HG03045 (cell line): ENCODE data around the gene MISP.

Experiments used
- ATAC-seq: cut with Tn5 transposase; IDR thresholded peaks from one replicate; pipeline ENCODE4 v1.9.1; 2021; ENCODE audit warnings: mild to moderate bottlenecking, moderate library complexity; ENCODE audit not compliant: unreplicated experiment

MISP gene

GRCh38 chr19:806815-807421, 56.0 kb downstream of the MISP start:
- no peak for ATAC-seq

GRCh38 chr19:807627-808422, 56.9 kb downstream of the MISP start:
- no peak for ATAC-seq

- ATAC-seq, result no peak
These were observed 57.5 kb downstream of the MISP start for GRCh38 chr19:808423-808775.

GRCh38 chr19:810077-810855, 59.4 kb downstream of the MISP start:
- no peak for ATAC-seq

GRCh38 chr19:810883-811489, 60.1 kb downstream of the MISP start:
- ATAC-seq, result no peak

- ATAC-seq, result no peak
These were observed 60.7 kb downstream of the MISP start for GRCh38 chr19:811506-812048.

GRCh38 chr19:812049-812746, 61.3 kb downstream of the MISP start:
- no peak for ATAC-seq

GRCh38 chr19:812747-813218, 61.9 kb downstream of the MISP start:
- no peak for ATAC-seq

GRCh38 chr19:813219-814151, 62.6 kb downstream of the MISP start:
- ATAC-seq, result no peak
